Stimulated activated CD4-positive, alpha-beta T cell treated with anti-CD3 and anti-CD28 coated beads, Interleukin-1b, Interleukin-23, amount 100 ng/mL, for 24 hours (primary cell): Measurements from ENCODE around the gene DNM2.

Source experiments
- DNase-seq, 4 experiments: peaks; one replicate each; pipeline ENCODE4 v3.0.0-alpha.2; 2020; ENCODE audit warnings: low read depth in 4 of 4, low spot score in 1 of 4

Gene DNM2

DNA sequence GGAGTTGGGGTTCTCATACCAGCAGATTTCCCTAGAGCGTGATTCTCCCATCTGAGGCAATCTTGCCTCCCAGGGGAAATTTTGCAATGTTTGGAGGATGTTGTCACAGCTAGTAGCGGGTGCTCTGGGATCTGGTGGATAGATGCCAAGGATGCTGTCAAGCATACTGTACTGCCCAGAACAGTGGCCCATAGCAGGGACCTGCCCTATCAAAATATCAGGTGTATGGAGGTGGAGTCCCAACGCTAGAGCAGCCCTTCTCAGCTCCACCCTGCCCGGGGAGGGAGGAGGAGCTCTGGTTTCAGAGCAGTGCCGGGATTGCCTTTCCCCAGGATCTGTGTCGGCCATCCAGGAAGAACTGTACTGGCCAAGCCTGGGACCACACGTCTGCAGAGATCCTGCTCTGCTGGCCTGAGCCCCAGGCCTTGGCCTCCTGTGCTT is 27.5 kb upstream of the DNM2 start:
- no peak for DNase-seq

DNA sequence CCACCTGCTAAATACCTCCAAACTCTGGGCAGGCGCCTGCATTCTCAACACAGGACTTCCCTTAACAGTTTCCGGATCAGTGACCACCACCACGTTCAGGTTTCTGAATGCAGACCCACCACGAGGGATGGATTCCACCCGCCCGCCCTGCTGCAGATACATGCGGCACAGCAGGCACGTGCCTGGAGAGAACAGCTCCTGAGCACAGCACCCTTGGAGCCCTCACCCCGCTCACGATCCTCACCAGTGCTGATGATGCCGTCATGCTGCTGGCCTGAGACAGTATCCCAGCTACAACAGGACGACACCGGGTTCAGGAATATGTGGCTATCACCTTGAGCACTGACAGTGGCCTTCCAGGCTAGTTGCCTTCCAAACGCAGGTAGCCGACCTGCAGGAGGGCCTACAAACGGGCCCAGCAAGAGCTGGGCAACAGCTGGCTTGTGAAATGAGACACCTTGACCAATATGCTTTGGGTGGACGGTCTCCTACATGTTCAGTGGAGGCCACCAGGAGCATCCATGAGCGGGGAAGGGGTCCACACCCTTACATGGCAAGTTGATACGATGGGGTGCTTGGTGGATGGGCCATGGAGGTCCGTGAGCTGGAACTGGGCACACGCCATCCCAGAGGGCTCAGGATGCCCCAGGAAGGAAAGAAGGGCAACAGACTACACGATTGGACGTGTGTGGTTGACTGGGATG is 26.5 kb upstream of the DNM2 start:
- no peak for DNase-seq

- no peak for DNase-seq
Observed at GRCh38 chr19:10691883-10692282, 26.0 kb upstream of the DNM2 start.

GRCh38 chr19:10692673-10693264 is 25.1 kb upstream of the DNM2 start:
- no peak for DNase-seq

DNA sequence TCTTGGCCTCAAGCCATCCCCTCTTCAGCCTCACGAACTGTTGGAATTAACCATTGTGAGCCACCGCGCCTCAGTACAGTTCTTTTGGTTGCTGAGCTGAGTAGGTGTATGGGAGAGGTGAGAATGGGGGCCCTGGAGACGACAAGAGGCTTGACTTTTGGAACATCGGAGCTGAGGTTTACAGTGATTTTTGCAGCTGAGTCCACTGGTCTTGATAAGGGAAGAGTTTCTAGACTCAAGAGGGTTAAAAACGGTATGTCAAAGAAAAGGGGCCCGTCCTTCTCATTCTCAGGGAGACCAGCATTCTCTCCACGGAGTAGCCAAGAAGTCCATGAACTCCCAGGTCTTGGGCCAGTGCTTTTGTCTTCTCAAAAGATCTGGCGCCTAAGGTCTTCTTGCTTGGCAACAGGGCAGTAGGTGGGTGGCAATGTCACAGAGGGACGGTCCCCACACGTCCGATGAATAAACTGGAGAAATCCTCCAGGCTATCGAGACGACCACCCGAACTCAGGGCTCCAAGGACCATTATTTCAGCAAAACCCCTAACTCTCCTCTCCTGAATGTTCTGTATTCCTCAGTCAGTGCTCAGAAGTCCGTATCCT is 23.1 kb upstream of the DNM2 start:
- no peak for DNase-seq

DNA sequence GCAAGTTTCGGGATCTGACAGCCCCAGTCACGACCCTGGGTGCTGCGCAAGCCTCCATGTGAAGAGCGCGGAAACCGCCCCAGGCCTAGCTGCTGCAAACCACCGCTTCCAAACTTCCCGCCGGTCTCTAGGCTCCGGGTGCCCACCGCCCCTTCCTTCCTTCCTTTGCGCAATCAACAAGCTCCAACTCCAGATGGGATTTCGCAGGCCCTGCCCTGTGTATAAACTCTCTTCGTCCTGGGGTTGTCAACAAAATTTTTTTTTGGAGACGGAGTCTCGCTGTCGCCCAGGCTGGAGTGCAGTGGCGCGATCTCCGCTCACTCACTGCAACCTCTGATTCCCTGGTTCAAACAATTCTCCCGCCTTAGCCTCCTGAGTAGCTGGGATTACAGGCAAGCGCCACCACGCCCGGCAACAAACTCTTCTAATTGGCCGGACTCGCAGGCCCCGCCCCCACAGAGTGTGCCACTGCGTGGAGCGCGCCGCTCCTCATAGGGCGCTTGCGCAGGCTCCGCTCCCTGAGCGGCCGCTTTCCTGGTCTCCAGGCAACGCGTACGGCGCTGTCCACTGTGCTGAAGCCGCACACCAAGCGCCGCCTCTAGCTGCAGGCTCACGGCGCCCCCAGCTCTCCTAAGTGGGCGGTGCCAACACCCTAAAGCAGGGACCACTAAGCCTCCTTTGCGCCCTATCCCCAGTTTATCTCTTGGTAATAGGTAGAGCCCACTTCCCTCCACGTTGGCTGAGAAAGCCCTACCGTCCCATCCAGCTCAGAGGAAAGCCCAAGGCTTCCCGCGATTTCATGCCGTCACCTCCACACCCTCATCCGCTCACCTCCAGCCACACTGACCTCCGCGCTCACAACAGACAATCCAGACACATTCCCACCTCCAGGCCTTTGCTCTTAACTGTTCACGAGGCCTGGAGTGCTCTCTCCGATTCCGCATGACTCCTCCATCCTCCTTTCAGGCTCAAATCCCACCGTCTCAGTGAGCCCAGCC is 22.2 kb upstream of the DNM2 start:
- peak; percentile 65 to 89 (median 72) for DNase-seq

- peak; percentile 47 to 62 (median 56) for DNase-seq
Observed at GRCh38 chr19:10699650-10700335, 18.1 kb upstream of the DNM2 start.

DNA sequence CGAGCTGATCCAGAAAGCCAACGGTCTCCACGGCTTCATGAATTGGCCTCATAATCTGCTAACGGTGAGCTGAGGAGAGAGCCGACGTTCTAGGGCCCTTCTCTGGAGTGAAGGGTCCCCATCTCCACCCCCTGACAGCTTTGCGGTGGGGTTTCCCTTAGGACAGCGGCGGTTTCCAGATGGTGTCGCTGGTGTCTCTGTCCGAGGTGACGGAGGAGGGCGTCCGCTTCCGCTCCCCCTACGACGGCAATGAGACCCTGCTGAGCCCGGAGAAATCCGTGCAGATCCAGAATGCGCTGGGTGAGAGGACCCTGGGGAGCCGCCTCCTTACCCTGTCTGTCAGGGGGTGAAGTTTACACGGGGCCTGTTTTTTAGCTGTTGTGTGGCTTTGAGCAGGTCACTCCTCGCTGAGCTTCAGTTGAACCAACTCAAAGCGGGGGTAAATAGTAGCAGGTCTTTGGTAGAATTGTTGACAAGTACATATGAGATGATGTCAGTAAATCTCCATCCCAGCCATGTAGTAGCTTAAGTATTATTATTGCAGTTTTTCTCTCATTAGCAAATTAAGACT is 15.8 kb upstream of the DNM2 start:
- no peak for DNase-seq

DNA sequence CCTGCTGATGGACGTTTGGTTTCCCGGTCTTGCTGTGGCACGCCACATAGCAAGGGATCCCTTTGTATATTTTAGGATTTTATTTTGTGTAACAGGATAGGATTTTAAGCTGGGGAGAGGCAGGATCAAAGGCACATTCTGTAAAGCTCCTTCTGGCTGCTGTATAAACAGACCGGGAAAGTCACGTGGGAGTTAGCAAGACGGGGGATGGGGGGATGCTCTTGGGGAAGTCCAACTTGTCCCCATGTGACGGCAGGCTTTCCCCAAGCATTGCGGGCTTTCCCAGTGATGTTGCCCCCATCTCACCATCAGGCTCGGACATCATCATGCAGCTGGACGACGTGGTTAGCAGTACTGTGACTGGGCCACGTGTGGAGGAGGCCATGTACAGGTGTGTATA is 10.9 kb upstream of the DNM2 start:
- no peak for DNase-seq

GRCh38 chr19:10707440-10707839 is 10.4 kb upstream of the DNM2 start:
- DNase-seq: no peak

- DNase-seq: no peak
Observed at GRCh38 chr19:10708291-10708690, 9.6 kb upstream of the DNM2 start.

DNA sequence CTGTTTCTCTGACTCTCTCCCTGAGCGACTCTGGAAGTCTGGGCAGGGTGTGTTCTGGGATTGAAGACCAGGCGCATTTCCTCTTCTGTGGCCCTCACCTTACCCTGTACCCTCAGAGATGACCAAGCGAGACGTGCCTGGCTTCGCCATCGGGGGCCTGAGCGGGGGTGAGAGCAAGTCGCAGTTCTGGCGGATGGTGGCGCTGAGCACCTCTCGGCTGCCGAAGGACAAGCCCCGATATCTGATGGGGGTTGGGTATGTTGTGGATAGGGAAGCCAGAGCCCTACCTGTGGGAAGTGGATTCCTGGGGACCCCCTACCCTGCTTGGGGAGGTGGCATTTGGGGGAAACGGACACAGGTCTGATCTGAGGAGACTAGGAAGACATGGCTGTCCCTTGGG is 5.8 kb upstream of the DNM2 start:
- no peak for DNase-seq

DNA sequence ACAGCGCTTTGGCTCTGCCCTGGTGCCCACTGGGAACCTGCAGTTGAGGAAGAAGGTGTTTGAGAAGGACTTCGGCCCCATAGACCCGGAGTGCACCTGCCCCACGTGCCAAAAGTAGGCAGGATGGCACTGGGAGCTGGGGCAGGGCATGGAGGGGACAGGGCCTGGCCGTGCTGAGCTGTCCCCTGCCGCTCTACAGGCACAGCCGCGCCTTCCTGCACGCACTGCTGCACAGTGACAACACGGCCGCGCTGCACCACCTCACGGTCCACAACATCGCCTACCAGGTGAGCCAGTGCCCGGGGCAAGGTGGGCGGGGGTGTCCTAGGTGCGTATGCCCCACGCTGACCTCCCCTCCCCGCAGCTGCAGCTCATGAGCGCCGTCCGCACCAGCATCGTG is 5.1 kb upstream of the DNM2 start:
- no peak for DNase-seq

DNA sequence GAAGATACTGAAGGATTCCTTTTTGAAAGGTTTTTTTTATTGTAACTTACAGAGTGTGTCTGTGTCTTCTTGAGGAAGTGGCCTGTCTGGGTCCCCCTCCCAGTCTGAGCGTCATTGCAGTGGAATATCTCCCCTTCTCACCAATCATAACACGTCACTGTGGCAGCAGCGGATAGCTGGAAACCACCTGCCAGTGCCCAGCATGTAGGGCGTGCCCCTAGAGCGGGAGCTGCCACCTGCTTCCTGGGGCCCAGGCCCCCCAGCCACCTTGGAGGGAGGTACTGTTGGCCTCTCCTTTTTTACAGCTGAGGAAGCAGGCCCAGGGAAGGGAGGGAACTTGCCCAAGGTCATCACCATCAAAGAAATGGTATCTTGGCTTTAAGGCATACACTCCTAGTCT is 4.6 kb upstream of the DNM2 start:
- no peak for DNase-seq

GRCh38 chr19:10717054-10717355 is 874 bp upstream of the DNM2 start:
- no peak for DNase-seq

DNA sequence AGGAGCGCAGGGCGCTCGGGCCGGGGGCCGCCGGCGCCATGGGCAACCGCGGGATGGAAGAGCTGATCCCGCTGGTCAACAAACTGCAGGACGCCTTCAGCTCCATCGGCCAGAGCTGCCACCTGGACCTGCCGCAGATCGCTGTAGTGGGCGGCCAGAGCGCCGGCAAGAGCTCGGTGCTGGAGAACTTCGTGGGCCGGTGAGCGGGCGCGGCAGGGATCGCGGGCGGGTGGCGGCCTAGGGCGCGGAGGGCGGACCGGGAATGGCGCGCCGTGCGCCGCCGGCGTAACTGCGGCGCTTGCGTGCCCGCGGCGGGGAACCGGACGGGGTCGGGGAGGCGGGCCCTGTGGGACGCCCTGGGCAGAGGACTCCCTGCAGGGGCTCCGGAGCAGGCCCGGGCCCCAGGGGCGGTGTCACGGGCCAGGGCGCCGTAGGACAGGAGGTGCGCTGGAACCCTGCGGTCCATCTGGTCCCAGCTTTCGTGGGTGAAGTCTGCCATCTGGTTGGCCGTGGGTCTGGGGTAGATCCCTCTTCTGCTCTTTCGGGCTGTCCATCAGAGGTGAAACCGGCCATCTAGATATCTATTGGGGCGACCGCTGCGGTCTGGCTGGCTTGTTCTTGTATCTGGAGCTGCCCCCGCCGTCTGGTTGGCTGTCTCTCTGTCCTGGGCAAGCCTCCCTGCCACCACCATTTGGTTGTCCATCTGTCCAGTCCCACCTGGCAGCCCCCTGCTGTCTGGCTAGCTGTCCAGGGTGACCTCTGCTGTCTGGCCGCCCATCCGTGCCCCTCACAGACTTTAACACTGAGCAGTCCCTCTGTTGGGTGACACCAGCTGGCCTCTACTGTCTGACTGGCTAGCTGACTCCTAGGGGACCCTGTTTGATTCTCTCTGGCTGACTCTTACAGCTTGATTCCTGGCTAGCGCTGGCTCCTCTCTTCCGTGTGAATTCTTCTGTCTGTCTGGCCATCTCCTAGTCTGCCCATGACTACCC is 622 bp downstream of the DNM2 start:
- peak in 2 of 4 experiments; percentile 28 to 31 for DNase-seq

- DNase-seq: no peak
Observed at GRCh38 chr19:10719466-10719961, 1.6 kb downstream of the DNM2 start.

GRCh38 chr19:10720607-10721125 is 2.8 kb downstream of the DNM2 start:
- no peak for DNase-seq

GRCh38 chr19:10723591-10723990 is 5.7 kb downstream of the DNM2 start:
- no peak for DNase-seq
